ENCODE measurements around the gene RALGAPA1. TPM values are rescaled to one million over a fixed set of nuclear protein-coding genes. Genes with fewer than 3 reads are reported as not detected.

Gene RALGAPA1
- total and polyA plus RNA-seq, 2 donors (not counting 1 experiment from before 2014, with no cell fraction given), result 17.3 to 94.0 TPM

DNA sequence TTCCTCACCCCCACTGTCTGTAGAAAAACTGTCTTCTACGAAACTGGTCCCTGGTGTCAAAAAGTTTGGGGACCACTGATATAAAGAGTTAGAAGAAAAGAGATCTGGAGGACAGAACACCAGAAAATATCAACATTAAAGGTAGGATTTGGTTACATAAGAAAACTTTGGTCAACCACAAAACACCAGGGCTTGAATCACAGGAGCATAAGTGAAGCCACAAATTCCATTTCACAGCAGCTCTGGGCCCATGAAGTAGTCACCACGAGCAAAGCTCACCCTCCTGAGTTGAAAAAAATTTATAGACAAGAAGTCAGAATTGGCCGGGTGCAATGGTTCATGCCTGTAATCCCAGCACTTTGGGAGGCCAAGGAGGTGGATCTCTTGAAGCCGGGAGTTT lies 19.4 kb downstream of the RALGAPA1 start:
- H3K9me3 ChIP-seq (ENCODE audit: control extremely low read depth in 1 of 3, control insufficient read depth in 2 of 3, insufficient read depth in 1 of 3, low read length in 2 of 3), result no peaks in the 10 kb centered on the region
- ATAC-seq (ENCODE audit: low read depth) (no peak), DNase-seq (no peak)
- no peaks in the 10 kb centered on the region for H3K27me3 ChIP-seq (replicated peaks in 1 of 4; ENCODE audit: control extremely low read depth in 1 of 4, control insufficient read depth in 3 of 4, insufficient read depth in 4 of 4, low read length in 3 of 4)
- Mint-ChIP-seq H3K27ac (no peak overlapping the region), H3K4me1 (no peaks in the 10 kb centered on the region), H3K9me3 (ENCODE audit: insufficient read depth) (no peaks in the 10 kb centered on the region), H3K4me3 (no peak overlapping the region), H3K27me3 (no peaks in the 10 kb centered on the region)
- peaks cover 67% of the 10 kb centered on the region for H3K79me2 ChIP-seq (ENCODE audit: control insufficient read depth, insufficient read depth, low read length)
- no peak for TF ChIP-seq EZH2 (IDR thresholded peaks at IDR 0.05; ENCODE audit: borderline replicate concordance, insufficient read depth, low read depth, low read length, poor library complexity, severe bottlenecking)
- TF ChIP-seq, protein P1, sequence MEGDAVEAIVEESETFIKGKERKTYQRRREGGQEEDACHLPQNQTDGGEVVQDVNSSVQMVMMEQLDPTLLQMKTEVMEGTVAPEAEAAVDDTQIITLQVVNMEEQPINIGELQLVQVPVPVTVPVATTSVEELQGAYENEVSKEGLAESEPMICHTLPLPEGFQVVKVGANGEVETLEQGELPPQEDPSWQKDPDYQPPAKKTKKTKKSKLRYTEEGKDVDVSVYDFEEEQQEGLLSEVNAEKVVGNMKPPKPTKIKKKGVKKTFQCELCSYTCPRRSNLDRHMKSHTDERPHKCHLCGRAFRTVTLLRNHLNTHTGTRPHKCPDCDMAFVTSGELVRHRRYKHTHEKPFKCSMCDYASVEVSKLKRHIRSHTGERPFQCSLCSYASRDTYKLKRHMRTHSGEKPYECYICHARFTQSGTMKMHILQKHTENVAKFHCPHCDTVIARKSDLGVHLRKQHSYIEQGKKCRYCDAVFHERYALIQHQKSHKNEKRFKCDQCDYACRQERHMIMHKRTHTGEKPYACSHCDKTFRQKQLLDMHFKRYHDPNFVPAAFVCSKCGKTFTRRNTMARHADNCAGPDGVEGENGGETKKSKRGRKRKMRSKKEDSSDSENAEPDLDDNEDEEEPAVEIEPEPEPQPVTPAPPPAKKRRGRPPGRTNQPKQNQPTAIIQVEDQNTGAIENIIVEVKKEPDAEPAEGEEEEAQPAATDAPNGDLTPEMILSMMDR (IDR thresholded peaks at IDR 0.05), result no peak
- WGBS (ENCODE audit: insufficient coverage), result 20% methylated on average over 1 of the region's 4 CpGs
- H3K4me2 ChIP-seq (replicated peaks; ENCODE audit: low read depth, low read length, poor library complexity, severe bottlenecking), result no peak overlapping the region
- ChIA-PET POLR2A (no interaction called here), CTCF (no interaction called here)
- H3K4me1 ChIP-seq (ENCODE audit: control insufficient read depth in 2 of 2, insufficient read depth in 2 of 2, low read length in 2 of 2), result no peaks in the 10 kb centered on the region
- intact Hi-C loops (cut with micrococcal nuclease), result no loop called here
- H2AFZ ChIP-seq (ENCODE audit: insufficient read depth, low read depth, low read length, poor library complexity, severe bottlenecking), result no peak overlapping the region
- no peak overlapping the region for H3K9ac ChIP-seq (ENCODE audit: low read length)
- H4K20me1 ChIP-seq (ENCODE audit: control insufficient read depth, insufficient read depth, low read length, poor library complexity, severe bottlenecking), result peaks cover 31% of the 10 kb centered on the region
- H3K36me3 ChIP-seq (replicated peaks in 1 of 2; ENCODE audit: control extremely low read depth in 1 of 2, control insufficient read depth in 1 of 2, extremely low read depth in 1 of 2, insufficient read depth in 2 of 2, low read length in 1 of 2), result peaks cover 0 to 1% of the 10 kb centered on the region in 2 experiments
- H3K27ac ChIP-seq (ENCODE audit: low read length in 2 of 2), result no peak overlapping the region
- H3K4me3 ChIP-seq (ENCODE audit: control extremely low read depth in 1 of 5, extremely low read depth in 1 of 5, insufficient read depth in 1 of 5, low read depth in 2 of 5, low read length in 4 of 5), result no peak overlapping the region

DNA sequence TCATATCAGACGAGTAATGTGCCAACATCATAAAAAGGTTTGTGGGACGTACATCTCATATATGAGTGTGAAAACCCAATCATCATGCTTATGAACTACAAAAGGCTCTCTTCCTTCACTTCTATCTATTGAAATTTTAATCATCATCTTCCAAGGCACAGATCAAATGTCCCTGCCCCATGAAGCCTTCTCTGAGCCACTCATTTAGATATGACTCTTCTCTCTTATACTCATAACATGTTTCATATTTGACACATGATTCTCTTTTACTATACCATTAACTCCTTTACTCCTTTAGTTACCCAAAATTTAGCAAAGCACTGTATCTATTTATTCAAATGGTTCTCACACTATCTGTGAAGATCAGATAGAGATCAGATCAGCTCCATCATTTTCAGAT lies 22.2 kb downstream of the RALGAPA1 start:
- no peak overlapping the region for H3K27ac Mint-ChIP-seq
- no peak overlapping the region for H2AFZ ChIP-seq (ENCODE audit: insufficient read depth, low read depth, low read length, poor library complexity, severe bottlenecking)
- DNase-seq (no peak), ATAC-seq (ENCODE audit: low read depth) (no peak)
- ChIA-PET POLR2A (no interaction called here), CTCF (no interaction called here)
- H3K79me2 ChIP-seq (ENCODE audit: control insufficient read depth, insufficient read depth, low read length), result peaks cover 65% of the 10 kb centered on the region
- no peaks in the 10 kb centered on the region for H3K27me3 Mint-ChIP-seq
- H3K36me3 ChIP-seq (replicated peaks in 1 of 2; ENCODE audit: control extremely low read depth in 1 of 2, control insufficient read depth in 1 of 2, extremely low read depth in 1 of 2, insufficient read depth in 2 of 2, low read length in 1 of 2), result peaks cover 0 to 1% of the 10 kb centered on the region in 2 experiments
- H4K20me1 ChIP-seq (ENCODE audit: control insufficient read depth, insufficient read depth, low read length, poor library complexity, severe bottlenecking), result peaks cover 34% of the 10 kb centered on the region
- H3K4me3 ChIP-seq (ENCODE audit: control extremely low read depth in 1 of 5, extremely low read depth in 1 of 5, insufficient read depth in 1 of 5, low read depth in 2 of 5, low read length in 4 of 5), result no peak overlapping the region
- H3K4me1 Mint-ChIP-seq, result no peaks in the 10 kb centered on the region
- no peak overlapping the region for H3K9ac ChIP-seq (ENCODE audit: low read length)
- no peak for TF ChIP-seq EZH2 (IDR thresholded peaks at IDR 0.05; ENCODE audit: borderline replicate concordance, insufficient read depth, low read depth, low read length, poor library complexity, severe bottlenecking)
- TF ChIP-seq, protein P1 (IDR thresholded peaks at IDR 0.05), result no peak
- intact Hi-C loops (cut with micrococcal nuclease), result no loop called here
- no peak overlapping the region for H3K27ac ChIP-seq (ENCODE audit: low read length in 2 of 2)
- H3K4me2 ChIP-seq (replicated peaks; ENCODE audit: low read depth, low read length, poor library complexity, severe bottlenecking), result no peak overlapping the region
- H3K9me3 Mint-ChIP-seq (ENCODE audit: insufficient read depth), result no peaks in the 10 kb centered on the region
- 100% methylated on average over 2 of the region's 2 CpGs for WGBS (ENCODE audit: insufficient coverage)
- peaks cover 0 to 4% (median 1%) of the 10 kb centered on the region in 3 donors for H3K9me3 ChIP-seq (ENCODE audit: control extremely low read depth in 1 of 3, control insufficient read depth in 2 of 3, insufficient read depth in 1 of 3, low read length in 2 of 3)
- H3K4me1 ChIP-seq (ENCODE audit: control insufficient read depth in 2 of 2, insufficient read depth in 2 of 2, low read length in 2 of 2), result no peaks in the 10 kb centered on the region
- H3K27me3 ChIP-seq (replicated peaks in 1 of 4; ENCODE audit: control extremely low read depth in 1 of 4, control insufficient read depth in 3 of 4, insufficient read depth in 4 of 4, low read length in 3 of 4), result no peaks in the 10 kb centered on the region
- H3K4me3 Mint-ChIP-seq, result no peak overlapping the region
